Erythroblast (primary cell): ENCODE results near the gene TRPT1.

ENCODE experiments used
- DNase-seq, 2 experiments: peaks; one replicate each; lab custom pipeline; 2025; lab: John Stamatoyannopoulos, UW
- GATA1 ChIP-seq: IDR thresholded peaks from 2 replicates; pipeline ENCODE4 v1.6.1; 2011; ENCODE audit warnings: low read depth, mild to moderate bottlenecking, control low read depth, low read length, moderate library complexity
- POLR2A ChIP-seq: IDR thresholded peaks from 2 replicates; pipeline ENCODE4 v1.6.1; 2011; ENCODE audit warnings: mild to moderate bottlenecking, low read length

TRPT1 gene

DNA sequence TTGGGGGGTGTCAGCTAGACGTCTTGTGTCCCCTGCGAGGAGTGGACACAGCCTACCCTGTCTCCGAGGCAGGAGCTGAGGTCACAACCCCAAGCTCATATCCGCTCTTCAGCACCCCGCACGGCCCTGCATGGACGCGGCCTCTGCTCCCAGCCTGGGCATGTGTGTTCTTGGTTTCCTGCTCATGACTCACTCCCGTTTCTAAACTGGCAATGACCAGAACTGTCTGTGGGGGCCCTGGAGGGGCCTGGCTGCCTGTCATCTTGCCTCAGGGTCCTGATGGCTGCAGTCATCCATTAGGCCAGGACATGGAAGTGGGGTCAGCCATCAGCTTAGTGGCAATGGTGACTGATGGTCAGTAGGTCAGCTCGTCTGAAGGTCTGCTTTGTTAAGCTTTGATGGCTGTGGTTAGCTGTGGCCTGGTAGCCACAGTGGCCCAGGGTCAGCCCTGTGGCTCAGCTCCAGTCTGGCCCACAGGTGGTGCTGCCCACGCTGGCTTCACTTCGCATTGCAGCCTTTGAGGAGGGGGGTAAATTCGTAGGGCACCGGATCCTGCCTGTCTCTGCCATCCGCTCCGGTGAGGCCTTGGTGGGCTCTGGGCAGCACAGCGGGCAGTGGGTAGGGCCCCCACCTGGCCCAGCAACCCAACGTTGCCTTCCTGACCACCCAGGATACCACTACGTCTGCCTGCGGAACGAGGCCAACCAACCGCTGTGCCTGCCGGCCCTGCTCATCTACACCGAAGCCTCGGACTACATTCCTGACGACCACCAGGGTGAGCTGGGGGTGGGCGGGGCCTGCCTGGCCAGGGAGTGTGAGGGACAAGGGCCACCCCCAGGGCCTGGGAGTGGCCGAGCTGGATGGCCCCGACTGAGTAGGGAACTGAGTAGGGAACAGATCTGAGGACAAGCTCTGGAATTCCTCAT, 37.3 kb upstream of the TRPT1 start:
- no peak for TF ChIP-seq GATA1
- no peak for TF ChIP-seq POLR2A
- no peak for DNase-seq

- TF ChIP-seq GATA1: no peak
- TF ChIP-seq POLR2A: no peak
- DNase-seq: no peak
Observed at GRCh38 chr11:64262271-64263002, 36.5 kb upstream of the TRPT1 start.

GRCh38 chr11:64261556-64262080, 35.6 kb upstream of the TRPT1 start:
- no peak for TF ChIP-seq GATA1
- TF ChIP-seq POLR2A: no peak
- no peak for DNase-seq

DNA sequence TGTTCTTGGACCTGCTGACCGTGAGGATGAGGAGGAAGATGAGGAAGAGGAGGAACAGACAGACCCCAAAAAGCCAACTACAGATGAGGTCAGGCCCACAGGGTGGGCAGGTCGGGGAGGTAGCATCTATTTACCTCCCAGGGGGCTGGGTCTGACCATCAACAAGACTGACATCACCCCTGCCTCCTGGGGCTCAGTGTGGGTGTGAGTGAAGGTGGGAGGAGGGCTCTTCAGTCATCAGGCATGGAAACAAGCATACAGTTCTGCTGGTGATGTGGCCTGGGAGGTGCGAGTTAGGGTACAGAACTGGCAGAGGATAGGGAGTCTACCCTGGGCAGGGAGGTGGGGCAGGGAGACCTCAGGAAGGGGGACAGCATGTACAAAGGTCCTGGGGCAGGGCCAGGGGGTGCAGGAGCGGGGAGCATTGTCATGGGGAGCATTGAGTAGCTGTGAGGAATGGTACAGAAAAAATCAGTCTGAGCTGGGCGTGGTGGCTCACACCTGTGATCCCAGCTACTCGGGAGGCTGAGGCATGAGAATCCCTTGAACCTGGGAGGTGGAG, 34.2 kb upstream of the TRPT1 start:
- DNase-seq: no peak
- TF ChIP-seq POLR2A (no peak), GATA1 (no peak)

GRCh38 chr11:64259533-64260067, 33.6 kb upstream of the TRPT1 start:
- DNase-seq: no peak
- TF ChIP-seq GATA1: no peak
- no peak for TF ChIP-seq POLR2A

DNA sequence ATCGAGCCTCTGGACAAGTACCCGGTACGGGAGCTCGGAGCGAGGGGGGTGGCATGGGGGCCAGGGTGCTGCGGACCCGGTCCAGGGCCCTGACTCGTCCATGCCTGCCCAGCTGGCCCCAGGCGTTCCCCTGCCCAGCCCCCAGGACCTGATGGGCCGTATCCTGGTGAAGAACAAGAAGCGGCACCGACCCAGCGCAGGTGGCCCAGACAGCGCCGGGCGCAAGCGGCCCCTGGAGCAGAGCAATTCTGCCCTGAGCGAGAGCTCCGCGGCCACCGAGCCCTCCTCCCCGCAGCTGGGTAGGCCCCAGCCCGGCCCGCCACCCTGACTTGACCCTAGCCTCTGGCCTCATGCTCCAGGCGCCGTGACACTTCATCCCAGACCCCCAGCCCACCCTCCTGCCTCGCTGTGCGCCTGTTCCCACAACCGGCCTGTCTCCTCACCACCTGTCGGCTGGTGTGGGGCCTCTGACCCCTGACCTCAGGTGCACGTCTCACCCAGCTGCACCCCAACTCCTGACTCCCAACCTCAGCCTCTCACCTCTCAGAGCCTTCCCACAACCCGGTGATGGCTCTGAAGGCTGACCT, 33.1 kb upstream of the TRPT1 start:
- TF ChIP-seq POLR2A: no peak
- no peak for TF ChIP-seq GATA1
- no peak for DNase-seq

DNA sequence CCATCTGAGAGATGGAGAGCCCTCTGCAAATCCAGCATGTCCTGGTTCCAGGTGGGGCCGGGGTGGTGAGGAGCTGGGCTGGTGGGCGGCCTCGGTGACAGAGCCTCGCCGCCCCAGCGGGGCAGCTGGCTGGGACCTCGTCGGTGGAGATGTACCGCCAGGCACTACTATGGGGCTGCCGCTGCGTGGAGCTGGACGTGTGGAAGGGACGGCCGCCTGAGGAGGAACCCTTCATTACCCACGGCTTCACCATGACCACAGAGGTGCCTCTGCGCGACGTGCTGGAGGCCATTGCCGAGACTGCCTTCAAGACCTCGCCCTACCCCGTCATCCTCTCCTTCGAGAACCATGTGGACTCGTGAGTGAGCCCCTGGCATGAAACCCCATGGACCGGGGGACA, 32.4 kb upstream of the TRPT1 start:
- DNase-seq: no peak
- TF ChIP-seq POLR2A: no peak
- TF ChIP-seq GATA1: no peak

DNA sequence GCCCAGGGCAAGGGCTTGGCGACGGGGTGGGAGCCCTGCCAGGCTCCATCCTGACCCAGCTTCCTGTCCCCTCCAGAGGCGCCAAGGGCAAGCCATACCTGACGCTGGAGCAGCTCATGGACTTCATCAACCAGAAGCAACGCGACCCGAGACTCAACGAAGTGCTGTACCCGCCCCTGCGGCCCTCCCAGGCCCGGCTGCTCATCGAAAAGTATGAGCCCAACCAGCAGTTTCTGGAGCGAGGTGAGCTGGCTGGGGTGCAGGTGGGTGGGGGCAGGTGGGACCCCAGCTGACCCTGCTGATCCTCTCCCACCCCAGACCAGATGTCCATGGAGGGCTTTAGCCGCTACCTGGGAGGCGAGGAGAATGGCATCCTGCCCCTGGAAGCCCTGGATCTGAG, 30.3 kb upstream of the TRPT1 start:
- no peak for TF ChIP-seq POLR2A
- TF ChIP-seq GATA1: no peak
- no peak for DNase-seq

DNA sequence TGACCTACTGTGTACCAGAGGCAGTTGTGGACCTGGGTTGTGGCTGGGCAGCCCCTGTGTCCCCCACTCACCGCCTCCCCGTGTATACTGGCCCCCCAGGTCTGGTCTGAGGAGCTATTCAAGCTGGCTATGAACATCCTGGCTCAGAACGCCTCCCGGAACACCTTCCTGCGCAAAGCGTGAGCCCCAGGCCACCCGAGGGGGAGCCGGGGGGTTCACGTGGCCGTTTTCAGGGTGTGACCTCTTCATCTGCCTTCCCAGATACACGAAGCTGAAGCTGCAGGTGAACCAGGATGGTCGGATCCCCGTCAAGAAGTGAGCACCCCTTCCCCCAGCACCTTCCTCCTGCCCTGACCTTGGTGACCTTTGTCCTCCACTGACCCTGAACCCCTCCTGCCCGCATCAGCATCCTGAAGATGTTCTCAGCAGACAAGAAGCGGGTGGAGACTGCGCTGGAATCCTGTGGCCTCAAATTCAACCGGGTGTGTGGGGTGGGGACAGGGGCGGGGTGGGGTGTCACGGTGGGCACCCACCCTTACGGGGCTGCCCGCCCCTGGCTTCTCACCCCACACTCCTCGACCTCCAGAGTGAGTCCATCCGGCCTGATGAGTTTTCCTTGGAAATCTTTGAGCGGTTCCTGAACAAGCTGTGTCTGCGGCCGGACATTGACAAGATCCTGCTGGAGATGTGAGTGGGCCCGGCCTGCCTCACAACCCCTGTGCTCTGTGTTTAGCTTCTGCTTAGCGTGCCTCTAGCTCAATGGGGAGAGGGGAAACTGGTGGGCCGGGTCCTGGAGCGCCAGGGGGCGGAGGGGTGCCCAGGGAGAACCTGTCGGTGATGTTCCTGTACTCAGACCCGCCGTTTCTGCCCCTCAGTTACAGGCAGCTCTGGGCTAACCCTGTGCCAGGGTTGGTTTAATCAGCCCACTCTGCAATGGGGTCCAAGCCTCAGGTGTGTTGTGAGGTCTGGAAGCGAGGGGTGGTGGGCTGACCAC, 29.4 kb upstream of the TRPT1 start:
- TF ChIP-seq POLR2A (no peak), GATA1 (no peak)

GRCh38 chr11:64254326-64254725, 28.3 kb upstream of the TRPT1 start:
- no peak for TF ChIP-seq POLR2A
- TF ChIP-seq GATA1: no peak
- no peak for DNase-seq

More for the DNA sequence above, 29.4 kb upstream of the TRPT1 start:
- no peak for DNase-seq

DNA sequence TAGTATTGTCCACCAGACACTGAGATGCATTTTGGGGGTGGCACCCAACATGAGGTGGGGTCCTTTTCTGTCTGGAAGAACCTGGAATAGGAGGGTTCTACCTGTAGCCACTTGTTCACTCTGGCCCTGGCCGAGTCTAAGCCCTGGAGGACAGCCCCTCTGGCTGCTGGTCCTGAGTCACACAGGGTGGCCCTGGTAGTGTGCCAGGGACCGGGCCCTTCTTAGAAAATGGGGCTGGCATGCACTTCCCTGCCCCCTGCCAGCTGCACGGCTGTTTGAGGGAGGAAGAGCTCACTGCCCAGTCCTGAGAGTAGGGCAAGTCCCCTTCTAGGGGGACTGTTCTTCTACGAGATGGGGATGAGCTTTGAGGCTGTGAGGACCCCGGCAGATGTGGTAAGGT, 27.5 kb upstream of the TRPT1 start:
- TF ChIP-seq POLR2A (no peak), GATA1 (no peak)
- DNase-seq: no peak

GRCh38 chr11:64253043-64253442, 27.1 kb upstream of the TRPT1 start:
- TF ChIP-seq GATA1 (no peak), POLR2A (no peak)
- DNase-seq: no peak
